HG03460 (cell line): ENCODE measurements around the gene LACRT.

Source experiments
- ATAC-seq: cut with Tn5 transposase; IDR thresholded peaks from one replicate; pipeline ENCODE4 v1.9.1; 2021; ENCODE audit not compliant: unreplicated experiment

LACRT gene

GRCh38 chr12:54603173-54603814 is 31.4 kb downstream of the LACRT start:
- peak; percentile 94 for ATAC-seq

GRCh38 chr12:54602661-54603060 is 32.0 kb downstream of the LACRT start:
- no peak for ATAC-seq

GRCh38 chr12:54601841-54602240 is 32.9 kb downstream of the LACRT start:
- no peak for ATAC-seq

GRCh38 chr12:54598970-54599369 is 35.7 kb downstream of the LACRT start:
- no peak for ATAC-seq

- ATAC-seq, result no peak
Measured at GRCh38 chr12:54596526-54596946, 38.2 kb downstream of the LACRT start.

GRCh38 chr12:54595471-54595870 is 39.2 kb downstream of the LACRT start:
- no peak for ATAC-seq

- no peak for ATAC-seq
Measured at GRCh38 chr12:54593725-54594124, 41.0 kb downstream of the LACRT start.

GRCh38 chr12:54593135-54593534 is 41.6 kb downstream of the LACRT start:
- no peak for ATAC-seq

- no peak for ATAC-seq
Measured at GRCh38 chr12:54592316-54592715, 42.4 kb downstream of the LACRT start.

- ATAC-seq, result no peak
Measured at GRCh38 chr12:54590978-54591591, 43.6 kb downstream of the LACRT start.

GRCh38 chr12:54589964-54590363 is 44.7 kb downstream of the LACRT start:
- no peak for ATAC-seq

- ATAC-seq, result no peak
Measured at GRCh38 chr12:54588890-54589267, 45.8 kb downstream of the LACRT start.

GRCh38 chr12:54588110-54588889 is 46.4 kb downstream of the LACRT start, which contains the start of gene PPP1R1A:
Gene PPP1R1A, minus strand, starts transcription at chr12:54588659. Its CDS starts 171 bp downstream, at chr12:54588488.
- no peak for ATAC-seq

GRCh38 chr12:54587315-54587873 is 47.3 kb downstream of the LACRT start:
- no peak for ATAC-seq

- ATAC-seq, result no peak
Measured at GRCh38 chr12:54586620-54587019, 48.1 kb downstream of the LACRT start.

- ATAC-seq, result no peak
Measured at GRCh38 chr12:54585243-54585642, 49.5 kb downstream of the LACRT start.

- no peak for ATAC-seq
Measured at GRCh38 chr12:54584128-54584527, 50.6 kb downstream of the LACRT start.

GRCh38 chr12:54583726-54584125 is 51.0 kb downstream of the LACRT start:
- no peak for ATAC-seq

- no peak for ATAC-seq
Measured at GRCh38 chr12:54581412-54581811, 53.3 kb downstream of the LACRT start.
